Ovary (tissue), 3 donors: Measurements from ENCODE around the gene ENDOG.

ENCODE experiments used
- EP300 ChIP-seq: sonication (generic); formaldehyde crosslinking; IDR thresholded peaks from one replicate; pipeline ENCODE4 v1.6.1; 2017; ENCODE audit warnings: antibody characterized with exemption
- POLR2A ChIP-seq: fragments of 450-650 bp; IDR thresholded peaks from one replicate; pipeline ENCODE4 v1.6.1; 2017; ENCODE audit warnings: antibody characterized with exemption, mild to moderate bottlenecking, moderate library complexity
- TF ChIP-seq, protein P1 (sequence below), 3 donors: fragments of 450-650 bp in 2 of 3; fragments of 200-600 bp in 1 of 3; IDR thresholded peaks; one replicate each; pipeline versions ENCODE4 v1.5.1 to v1.8.0; 2016 to 2022; ENCODE audit warnings: antibody characterized with exemption in 3 of 3, mild to moderate bottlenecking in 1 of 3
- donor health status: DM: no; HTN: no; CAD: no.

DNA sequence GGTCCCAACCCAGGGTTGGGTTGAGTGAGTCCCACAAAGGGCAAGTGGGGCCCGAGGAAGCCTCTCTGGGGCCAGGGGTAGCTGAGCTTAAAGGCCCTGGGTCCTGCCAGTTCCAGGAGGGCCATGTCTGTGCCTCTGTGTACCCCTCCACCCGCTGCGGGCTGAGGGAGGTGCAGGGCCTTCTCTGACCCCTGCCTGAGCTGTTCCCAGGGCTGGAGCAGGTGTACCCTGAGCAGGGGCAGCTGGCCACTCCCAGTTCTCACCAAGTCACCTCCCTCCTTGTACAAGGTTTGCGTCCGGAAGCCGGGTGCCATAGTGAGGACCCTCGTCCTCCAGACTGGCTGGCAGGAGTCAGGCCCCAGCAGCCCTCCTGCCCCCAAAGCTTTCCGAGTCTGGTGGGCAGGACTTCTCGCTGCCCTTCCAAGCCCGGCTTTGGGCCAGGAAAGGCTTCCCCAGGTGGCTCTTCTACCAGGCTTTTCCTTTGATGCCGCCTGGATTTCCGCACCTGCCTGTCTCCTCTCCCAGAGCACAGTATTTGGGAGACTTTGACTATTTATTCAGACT is 9.2 kb upstream of the ENDOG start:
- TF ChIP-seq, protein P1, sequence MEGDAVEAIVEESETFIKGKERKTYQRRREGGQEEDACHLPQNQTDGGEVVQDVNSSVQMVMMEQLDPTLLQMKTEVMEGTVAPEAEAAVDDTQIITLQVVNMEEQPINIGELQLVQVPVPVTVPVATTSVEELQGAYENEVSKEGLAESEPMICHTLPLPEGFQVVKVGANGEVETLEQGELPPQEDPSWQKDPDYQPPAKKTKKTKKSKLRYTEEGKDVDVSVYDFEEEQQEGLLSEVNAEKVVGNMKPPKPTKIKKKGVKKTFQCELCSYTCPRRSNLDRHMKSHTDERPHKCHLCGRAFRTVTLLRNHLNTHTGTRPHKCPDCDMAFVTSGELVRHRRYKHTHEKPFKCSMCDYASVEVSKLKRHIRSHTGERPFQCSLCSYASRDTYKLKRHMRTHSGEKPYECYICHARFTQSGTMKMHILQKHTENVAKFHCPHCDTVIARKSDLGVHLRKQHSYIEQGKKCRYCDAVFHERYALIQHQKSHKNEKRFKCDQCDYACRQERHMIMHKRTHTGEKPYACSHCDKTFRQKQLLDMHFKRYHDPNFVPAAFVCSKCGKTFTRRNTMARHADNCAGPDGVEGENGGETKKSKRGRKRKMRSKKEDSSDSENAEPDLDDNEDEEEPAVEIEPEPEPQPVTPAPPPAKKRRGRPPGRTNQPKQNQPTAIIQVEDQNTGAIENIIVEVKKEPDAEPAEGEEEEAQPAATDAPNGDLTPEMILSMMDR (IDR thresholded peaks at IDR 0.05): no peak
- TF ChIP-seq POLR2A (no peak), EP300 (no peak)
